Mesenchymal stem cell (in vitro differentiated cells and primary cell): Measurements from ENCODE around the gene NCOA1.
"Not testable (repeated sequence)": the region's sequence is repeated elsewhere in the genome, so short reads cannot be mapped to it uniquely, and the experiment has no call there.

Experiments used
- DNase-seq: peaks from one replicate; pipeline ENCODE4 v3.0.0-alpha.2; 2013
- H2AFZ ChIP-seq: one replicate; pipeline ENCODE4 v1.6.1; 2013; ENCODE audit warnings: low read depth, mild to moderate bottlenecking, control low read depth, inconsistent platforms, low read length, moderate library complexity
- H2AK5ac ChIP-seq: 2 replicates; pipeline ENCODE4 v1.6.1; 2013; ENCODE audit warnings: low read length, moderate library complexity, mild to moderate bottlenecking, inconsistent platforms; ENCODE audit not compliant: severe bottlenecking
- H2BK120ac ChIP-seq: one replicate; pipeline ENCODE4 v1.6.1; 2013; ENCODE audit warnings: low read depth, mild to moderate bottlenecking, inconsistent platforms, low read length, moderate library complexity
- H2BK12ac ChIP-seq, 2 experiments: one replicate each; pipeline ENCODE4 v1.6.1; 2013; ENCODE audit warnings: inconsistent platforms in 2 of 2, low read length in 2 of 2, mild to moderate bottlenecking in 2 of 2, moderate library complexity in 2 of 2, control low read depth in 1 of 2
- H2BK15ac ChIP-seq: one replicate; pipeline ENCODE4 v1.6.1; 2013; ENCODE audit warnings: mild to moderate bottlenecking, low read depth, inconsistent platforms; ENCODE audit not compliant: poor library complexity, severe bottlenecking
- H2BK5ac ChIP-seq: 2 replicates; pipeline ENCODE4 v1.6.1; 2013; ENCODE audit warnings: low read depth, mild to moderate bottlenecking, low read length, control low read depth, inconsistent platforms; ENCODE audit not compliant: poor library complexity, severe bottlenecking
- H3K14ac ChIP-seq, 2 experiments: one replicate each; pipeline ENCODE4 v1.6.1; 2013; ENCODE audit warnings: inconsistent platforms in 2 of 2, low read length in 2 of 2, control low read depth in 1 of 2, mild to moderate bottlenecking in 1 of 2, moderate library complexity in 1 of 2
- H3K18ac ChIP-seq, 2 experiments: one replicate each; pipeline ENCODE4 v1.6.1; 2013; ENCODE audit warnings: inconsistent platforms in 2 of 2, low read length in 2 of 2, control low read depth in 1 of 2, low read depth in 1 of 2, mild to moderate bottlenecking in 1 of 2
- H3K23ac ChIP-seq, 2 experiments: one replicate each; pipeline ENCODE4 v1.6.1; 2013; ENCODE audit warnings: inconsistent platforms in 2 of 2, low read length in 2 of 2, mild to moderate bottlenecking in 2 of 2, moderate library complexity in 2 of 2, control low read depth in 1 of 2
- H3K27ac ChIP-seq: 2 replicates; pipeline ENCODE4 v1.5.1; 2013; ENCODE audit warnings: mild to moderate bottlenecking, moderate library complexity, low read length, control low read depth, inconsistent platforms; ENCODE audit not compliant: poor library complexity, severe bottlenecking
- H3K27me3 ChIP-seq, 2 experiments: 2 replicates each; pipeline versions ENCODE4 v1.6.1 to v1.7.0; 2013; ENCODE audit warnings: low read length in 2 of 2, mild to moderate bottlenecking in 2 of 2, moderate library complexity in 2 of 2, control low read depth in 1 of 2, inconsistent platforms in 1 of 2; ENCODE audit not compliant: control insufficient read depth in 1 of 2, insufficient read depth in 1 of 2
- H3K36me3 ChIP-seq, 2 experiments: 2 replicates each; pipeline versions ENCODE4 v1.6.1 to v1.7.0; 2013; ENCODE audit warnings: low read length in 2 of 2, control low read depth in 1 of 2, inconsistent platforms in 1 of 2, low read depth in 1 of 2, mild to moderate bottlenecking in 1 of 2; ENCODE audit not compliant: insufficient read depth in 2 of 2, control insufficient read depth in 1 of 2
- H3K4ac ChIP-seq, 2 experiments: one replicate each; pipeline ENCODE4 v1.6.1; 2013; ENCODE audit warnings: inconsistent platforms in 2 of 2, low read length in 2 of 2, mild to moderate bottlenecking in 2 of 2, moderate library complexity in 2 of 2, control low read depth in 1 of 2, low read depth in 1 of 2
- H3K4me1 ChIP-seq: 2 replicates; pipeline ENCODE4 v1.6.1; 2013; ENCODE audit warnings: low read depth, low read length, control low read depth; ENCODE audit not compliant: control insufficient read depth, insufficient read depth
- H3K4me2 ChIP-seq: 2 replicates; pipeline ENCODE4 v1.6.1; 2013; ENCODE audit warnings: low read length, mild to moderate bottlenecking, inconsistent platforms; ENCODE audit not compliant: poor library complexity, severe bottlenecking
- H3K4me3 ChIP-seq, 2 experiments: 2 replicates each; pipeline versions ENCODE4 v1.5.1 to v1.7.0; 2013; ENCODE audit warnings: low read length in 2 of 2, mild to moderate bottlenecking in 2 of 2, control low read depth in 1 of 2, low read depth in 1 of 2; ENCODE audit not compliant: insufficient read depth in 1 of 2
- H3K79me1 ChIP-seq: replicated peaks from 2 replicates; pipeline ENCODE4 v1.6.1; 2013; ENCODE audit warnings: mild to moderate bottlenecking, control low read depth, low read length, inconsistent platforms; ENCODE audit not compliant: poor library complexity, severe bottlenecking
- H3K9ac ChIP-seq: 2 replicates; pipeline ENCODE4 v1.7.0; 2013; ENCODE audit warnings: mild to moderate bottlenecking, low read length, moderate library complexity
- H3K9me3 ChIP-seq: 2 replicates; pipeline ENCODE4 v1.7.0; 2013; ENCODE audit warnings: mild to moderate bottlenecking, low read length; ENCODE audit not compliant: control insufficient read depth
- H4K8ac ChIP-seq: one replicate; pipeline ENCODE4 v1.6.1; 2013; ENCODE audit warnings: inconsistent platforms, mild to moderate bottlenecking, low read length, moderate library complexity
- H4K91ac ChIP-seq: one replicate; pipeline ENCODE4 v1.6.1; 2013; ENCODE audit warnings: mild to moderate bottlenecking, low read length, inconsistent platforms
- WGBS: methylation state at CpG from one replicate; pipeline ENCODE4 v1.1.7; 2013; ENCODE audit warnings: mixed read lengths; 5-methylcytosine and 5-hydroxymethylcytosine counted together

NCOA1 gene

GRCh38 chr2:24521975-24522639, 31.1 kb downstream of the NCOA1 start:
- no peak overlapping the region for H2AFZ ChIP-seq
- no peaks in the 10 kb centered on the region for H3K27me3 ChIP-seq
- peaks cover 2% of the 10 kb centered on the region for H3K4me1 ChIP-seq
- DNase-seq, result no peak
- H3K4ac ChIP-seq, result no peak overlapping the region
- no peak overlapping the region for H2BK15ac ChIP-seq
- no peak overlapping the region for H4K91ac ChIP-seq
- no peak overlapping the region for H3K14ac ChIP-seq
- no peaks in the 10 kb centered on the region for H3K36me3 ChIP-seq
- no peak overlapping the region for H2BK5ac ChIP-seq
- no peak overlapping the region for H2AK5ac ChIP-seq
- no peak overlapping the region for H3K9ac ChIP-seq
- no peak overlapping the region for H3K23ac ChIP-seq
- peaks cover 8% of the 10 kb centered on the region for H3K79me1 ChIP-seq
- H2BK120ac ChIP-seq, result no peak overlapping the region
- H3K9me3 ChIP-seq, result no peaks in the 10 kb centered on the region
- H3K4me3 ChIP-seq, result no peak overlapping the region
- 98% methylated on average over 2 of the region's 3 CpGs for WGBS
- no peak overlapping the region for H3K27ac ChIP-seq
- H3K4me2 ChIP-seq, result no peak overlapping the region
- no peak overlapping the region for H3K18ac ChIP-seq
- no peak overlapping the region for H4K8ac ChIP-seq
- H2BK12ac ChIP-seq, result no peak overlapping the region

GRCh38 chr2:24527536-24527935, 36.5 kb downstream of the NCOA1 start:
- Histone ChIP-seq H3K4me1 (peaks cover 2% of the 10 kb centered on the region), H4K91ac (no peak overlapping the region), H3K27ac (no peak overlapping the region), H3K18ac (no peak overlapping the region), H3K4ac (no peak overlapping the region), H2BK12ac (no peak overlapping the region), H2BK120ac (no peak overlapping the region), H3K23ac (no peak overlapping the region), H3K4me3 (no peak overlapping the region), H3K79me1 (peaks cover 16% of the 10 kb centered on the region), H2BK5ac (no peak overlapping the region), H2AFZ (no peak overlapping the region), H3K4me2 (no peak overlapping the region), H3K14ac (no peak overlapping the region), H3K9ac (no peak overlapping the region), H3K9me3 (peaks cover 6% of the 10 kb centered on the region), H4K8ac (no peak overlapping the region), H2BK15ac (no peak overlapping the region), H3K36me3 (no peaks in the 10 kb centered on the region), H3K27me3 (no peaks in the 10 kb centered on the region), H2AK5ac (no peak overlapping the region)
- no peak for DNase-seq
- 100% methylated on average over 1 of the region's 2 CpGs for WGBS

DNA sequence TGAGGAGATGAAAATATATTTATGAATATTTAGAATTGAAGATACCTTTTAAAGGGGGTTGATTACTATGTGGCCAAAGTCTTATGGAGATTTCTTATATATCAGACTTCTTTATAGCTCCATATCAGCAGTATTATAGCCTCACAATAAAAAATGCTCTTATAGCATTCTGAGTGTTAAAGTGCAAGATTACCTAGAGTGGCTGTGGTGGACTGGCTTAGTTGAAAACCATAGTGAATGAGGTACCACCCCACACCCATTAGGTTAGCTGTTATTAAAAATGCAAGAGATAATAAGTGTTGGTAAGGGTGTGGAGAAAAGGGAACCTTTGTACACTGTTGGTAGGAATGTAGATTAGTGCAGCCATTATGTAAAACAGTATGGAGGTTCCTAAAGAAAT, 39.7 kb downstream of the NCOA1 start:
- Histone ChIP-seq H3K9me3 (peaks cover 6% of the 10 kb centered on the region), H3K4ac (no peak overlapping the region), H2AFZ (no peak overlapping the region), H3K14ac (no peak overlapping the region), H3K79me1 (peaks cover 14% of the 10 kb centered on the region), H2BK15ac (no peak overlapping the region), H3K27ac (no peak overlapping the region), H3K4me3 (no peak overlapping the region), H2AK5ac (no peak overlapping the region), H3K36me3 (no peaks in the 10 kb centered on the region), H4K91ac (no peak overlapping the region), H2BK120ac (no peak overlapping the region), H3K4me1 (no peaks in the 10 kb centered on the region), H3K27me3 (no peaks in the 10 kb centered on the region), H3K18ac (no peak overlapping the region), H3K23ac (no peak overlapping the region), H2BK5ac (no peak overlapping the region), H3K9ac (no peak overlapping the region), H2BK12ac (no peak overlapping the region), H4K8ac (no peak overlapping the region), H3K4me2 (no peak overlapping the region)
- DNase-seq, result no peak

- not testable (repeated sequence) for H2BK5ac ChIP-seq, H3K4me2 ChIP-seq, H4K8ac ChIP-seq, H3K23ac ChIP-seq, H3K27ac ChIP-seq, H2BK120ac ChIP-seq, H3K18ac ChIP-seq, DNase-seq, H3K9me3 ChIP-seq, H2BK12ac ChIP-seq, H2BK15ac ChIP-seq, H3K4me3 ChIP-seq, H3K4ac ChIP-seq, H3K14ac ChIP-seq, H3K4me1 ChIP-seq, H3K27me3 ChIP-seq, H2AFZ ChIP-seq, H3K9ac ChIP-seq, H2AK5ac ChIP-seq, H3K36me3 ChIP-seq, H4K91ac ChIP-seq
- peaks cover 16% of the 10 kb centered on the region for H3K79me1 ChIP-seq
- WGBS, result 98% methylated on average over 6 of the region's 6 CpGs
Observed at GRCh38 chr2:24531610-24532009, 40.6 kb downstream of the NCOA1 start.
